Calu3 (cell line): ENCODE measurements around the gene HHATL. TPM values are rescaled to one million over a fixed set of nuclear protein-coding genes. Genes with fewer than 3 reads are reported as not detected.

Experiments used
- BruUV-seq: library from RNA; stranded (reverse); fragments of 400-500 nt; replicated peaks from 2 replicates; lab custom pipeline; 2021; lab: Mats Ljungman, UMichigan
- CTCF ChIA-PET: fragments of 300-600 bp; sonication (Branson Sonifier 250); formaldehyde crosslinking; loops from one replicate; lab custom pipeline; 2022; ENCODE audit warnings: antibody characterized with exemption; lab: Charles Lee
- DNase-seq: peaks from one replicate; pipeline ENCODE4 v3.0.0; 2022
- H3K27ac Mint-ChIP-seq: one replicate; pipeline ENCODE4 v1.8.0; 2022; ENCODE audit warnings: mixed read lengths; ENCODE audit not compliant: unreplicated experiment
- H3K27me3 Mint-ChIP-seq: one replicate; pipeline ENCODE4 v1.8.0; 2022; ENCODE audit warnings: mixed read lengths; ENCODE audit not compliant: unreplicated experiment
- H3K36me3 Mint-ChIP-seq: one replicate; pipeline ENCODE4 v1.8.0; 2022; ENCODE audit warnings: mild to moderate bottlenecking, moderate library complexity, mixed read lengths; ENCODE audit not compliant: insufficient read depth, unreplicated experiment
- H3K4me1 Mint-ChIP-seq: one replicate; pipeline ENCODE4 v1.8.0; 2022; ENCODE audit warnings: mild to moderate bottlenecking, low read depth, mixed read lengths; ENCODE audit not compliant: unreplicated experiment
- H3K4me3 Mint-ChIP-seq: one replicate; pipeline ENCODE4 v1.8.0; 2022; ENCODE audit warnings: mild to moderate bottlenecking, low read depth, moderate library complexity, mixed read lengths; ENCODE audit not compliant: unreplicated experiment
- H3K9me3 Mint-ChIP-seq: one replicate; pipeline ENCODE4 v1.8.0; 2022; ENCODE audit warnings: low read depth, mixed read lengths; ENCODE audit not compliant: unreplicated experiment
- CTCF ChIP-seq: fragments of 200-600 bp; IDR thresholded peaks from one replicate; pipeline ENCODE4 v1.8.0; 2022; ENCODE audit warnings: antibody characterized with exemption; ENCODE audit not compliant: unreplicated experiment
- intact Hi-C: fragments of 100-400 bp; cut with micrococcal nuclease; formaldehyde crosslinking; loops from one replicate; pipeline ENCODE4 v1.10.0; 2022; ENCODE audit not compliant: unreplicated experiment
- total RNA-seq: library from RNA; stranded (reverse); gene quantifications from 2 replicates; pipeline ENCODE4 v1.2.3, GENCODE V29; 2022

The HHATL gene
- total RNA-seq, 1 experiment from 2014 or later, result not detected

GRCh38 chr3:42666577-42666998 is 36.0 kb downstream of the HHATL start:
- Mint-ChIP-seq H3K36me3 (no peaks in the 10 kb centered on the region), H3K4me3 (no peak overlapping the region), H3K27ac (no peak overlapping the region), H3K27me3 (peaks cover 33% of the 10 kb centered on the region), H3K4me1 (no peaks in the 10 kb centered on the region), H3K9me3 (no peaks in the 10 kb centered on the region)
- CTCF ChIA-PET, result interaction anchor here (1.0 kb wide), 1 partner anchor 15 kb away, joined by 3 read pairs; no protein-coding TSS in a partner anchor
- intact Hi-C loops, result no loop called here
- no TSS peak for BruUV-seq
- no peak for TF ChIP-seq CTCF
- no peak for DNase-seq

GRCh38 chr3:42666022-42666421 is 36.6 kb downstream of the HHATL start:
- Mint-ChIP-seq H3K27ac (no peak overlapping the region), H3K36me3 (no peaks in the 10 kb centered on the region), H3K4me3 (no peak overlapping the region), H3K4me1 (no peaks in the 10 kb centered on the region), H3K9me3 (no peaks in the 10 kb centered on the region), H3K27me3 (peaks cover 27% of the 10 kb centered on the region)
- no peak for DNase-seq
- CTCF ChIA-PET, result interaction anchor here (1.0 kb wide), 1 partner anchor 14 kb away, joined by 3 read pairs; no protein-coding TSS in a partner anchor
- intact Hi-C loops, result no loop called here
- TF ChIP-seq CTCF, result no peak
- BruUV-seq, result TSS peak; percentile 13

GRCh38 chr3:42665050-42665878 is 37.3 kb downstream of the HHATL start:
- H3K27ac Mint-ChIP-seq, result no peak overlapping the region
- H3K9me3 Mint-ChIP-seq, result no peaks in the 10 kb centered on the region
- no peak overlapping the region for H3K4me3 Mint-ChIP-seq
- H3K36me3 Mint-ChIP-seq, result no peaks in the 10 kb centered on the region
- BruUV-seq, result no TSS peak
- no peaks in the 10 kb centered on the region for H3K4me1 Mint-ChIP-seq
- no peak for DNase-seq
- CTCF ChIA-PET, result interaction anchor here (1.0 kb wide), 1 partner anchor 13 kb away, joined by 3 read pairs; no protein-coding TSS in a partner anchor
- intact Hi-C loops, result no loop called here
- no peak for TF ChIP-seq CTCF
- H3K27me3 Mint-ChIP-seq, result peaks cover 20% of the 10 kb centered on the region

GRCh38 chr3:42664438-42664803 is 38.2 kb downstream of the HHATL start:
- CTCF ChIA-PET, result no interaction called here
- Mint-ChIP-seq H3K4me3 (no peak overlapping the region), H3K27me3 (peaks cover 11% of the 10 kb centered on the region), H3K27ac (no peak overlapping the region), H3K9me3 (no peaks in the 10 kb centered on the region), H3K36me3 (no peaks in the 10 kb centered on the region), H3K4me1 (no peaks in the 10 kb centered on the region)
- DNase-seq, result no peak
- no peak for TF ChIP-seq CTCF
- intact Hi-C loops, result no loop called here
- BruUV-seq, result no TSS peak
